ENCODE data around the gene DCC. TPM values are rescaled to one million over a fixed set of nuclear protein-coding genes. Genes with fewer than 3 reads are reported as not detected.

DCC gene
- total and polyA plus RNA-seq, 3 donors from 2014 or later = 7.9 to 42.1 (median 24.5) TPM

DNA sequence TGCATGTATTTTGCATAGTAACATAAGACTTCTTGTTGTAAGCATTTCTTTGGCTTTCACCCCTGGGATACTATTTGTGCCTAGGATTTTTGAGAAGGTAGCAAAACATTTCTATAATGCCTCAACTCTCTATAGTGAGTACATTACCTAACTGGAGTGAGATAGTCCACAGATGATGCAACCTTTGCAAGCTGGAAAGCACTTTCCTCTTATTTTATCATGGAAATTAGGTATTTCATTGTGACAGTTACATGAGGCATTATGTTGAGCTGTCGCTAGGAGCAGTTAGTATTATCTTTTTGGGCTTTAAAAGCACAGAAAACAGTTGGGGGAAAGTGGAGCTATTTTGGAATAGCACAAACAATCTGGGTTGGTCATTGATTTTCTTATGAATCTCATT, 786.2 kb downstream of the DCC start:
- no peaks in the 10 kb centered on the region for H3K4me1 ChIP-seq
- no peak for TF ChIP-seq CTCF (IDR thresholded peaks at IDR 0.05)
- TF ChIP-seq POLR2A (IDR thresholded peaks at IDR 0.05) = no peak
- DNase-seq = no peak
- intact Hi-C loops (cut with DNase I; ENCODE audit: low total_unique reads) = no loop called here
- H3K36me3 ChIP-seq (ENCODE audit: low read depth, missing control alignments) = no peaks in the 10 kb centered on the region
- 66 to 68% methylated on average over 1 of the region's 1 CpG for WGBS, 2 donors
- H3K4me3 ChIP-seq = no peak overlapping the region
- no peak overlapping the region for H3K27ac ChIP-seq
- H3K9me3 ChIP-seq = no peaks in the 10 kb centered on the region
- no peaks in the 10 kb centered on the region for H3K27me3 ChIP-seq

GRCh38 chr18:53131001-53131400, 791.0 kb downstream of the DCC start:
- Histone ChIP-seq H3K27ac (no peak overlapping the region), H3K9me3 (no peaks in the 10 kb centered on the region), H3K4me1 (no peaks in the 10 kb centered on the region), H3K27me3 (no peaks in the 10 kb centered on the region), H3K36me3 (ENCODE audit: low read depth, missing control alignments) (no peaks in the 10 kb centered on the region), H3K4me3 (no peak overlapping the region)
- no peak for DNase-seq
- TF ChIP-seq CTCF (IDR thresholded peaks at IDR 0.05) (no peak), POLR2A (IDR thresholded peaks at IDR 0.05) (no peak)
- 68 to 83% methylated on average over 1 of the region's 1 CpG for WGBS, 2 donors
- intact Hi-C loops (cut with DNase I; ENCODE audit: low total_unique reads) = no loop called here

DNA sequence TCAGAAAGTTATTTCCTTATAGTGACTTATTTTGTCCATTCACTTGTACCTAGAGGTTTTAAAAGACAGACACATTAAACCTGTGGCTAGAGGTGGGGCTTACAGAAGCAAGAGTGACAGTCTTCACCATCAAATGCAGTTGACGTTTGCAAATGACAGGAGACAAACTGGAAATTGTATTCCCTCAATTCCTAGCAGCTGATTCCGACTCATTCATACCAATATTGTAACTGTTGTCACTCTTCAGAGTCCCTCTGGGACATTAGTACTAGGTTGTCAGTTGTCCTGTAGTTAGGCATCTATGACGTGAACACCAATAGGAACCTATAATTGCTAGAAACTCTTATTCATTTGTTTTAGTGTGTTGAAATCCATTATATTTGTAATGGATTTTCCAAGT, 794.7 kb downstream of the DCC start:
- Histone ChIP-seq H3K27me3 (no peaks in the 10 kb centered on the region), H3K27ac (no peak overlapping the region), H3K36me3 (ENCODE audit: low read depth, missing control alignments) (no peaks in the 10 kb centered on the region), H3K9me3 (no peaks in the 10 kb centered on the region), H3K4me3 (no peak overlapping the region), H3K4me1 (no peaks in the 10 kb centered on the region)
- intact Hi-C loops (cut with DNase I; ENCODE audit: low total_unique reads) = no loop called here
- TF ChIP-seq POLR2A (IDR thresholded peaks at IDR 0.05) (no peak), CTCF (IDR thresholded peaks at IDR 0.05) (no peak)
- no peak for DNase-seq
- 79 to 86% methylated on average over 3 of the region's 3 CpGs for WGBS, 2 donors

GRCh38 chr18:53135654-53136053, 795.7 kb downstream of the DCC start:
- DNase-seq = no peak
- Histone ChIP-seq H3K9me3 (no peaks in the 10 kb centered on the region), H3K27me3 (no peaks in the 10 kb centered on the region), H3K36me3 (ENCODE audit: low read depth, missing control alignments) (no peaks in the 10 kb centered on the region), H3K4me3 (no peak overlapping the region), H3K27ac (no peak overlapping the region), H3K4me1 (no peaks in the 10 kb centered on the region)
- TF ChIP-seq CTCF (IDR thresholded peaks at IDR 0.05) (no peak), POLR2A (IDR thresholded peaks at IDR 0.05) (no peak)
- intact Hi-C loops (cut with DNase I; ENCODE audit: low total_unique reads) = no loop called here

- Histone ChIP-seq H3K27me3 (no peaks in the 10 kb centered on the region), H3K4me3 (no peak overlapping the region), H3K36me3 (ENCODE audit: low read depth, missing control alignments) (no peaks in the 10 kb centered on the region), H3K4me1 (no peaks in the 10 kb centered on the region), H3K9me3 (no peaks in the 10 kb centered on the region), H3K27ac (no peak overlapping the region)
- no peak for DNase-seq
- WGBS, 2 donors = 53 to 59% methylated on average over 5 of the region's 5 CpGs
- intact Hi-C loops (cut with DNase I; ENCODE audit: low total_unique reads) = no loop called here
- no peak for TF ChIP-seq POLR2A (IDR thresholded peaks at IDR 0.05)
- no peak for TF ChIP-seq CTCF (IDR thresholded peaks at IDR 0.05)
Measured at GRCh38 chr18:53139746-53140500, 799.9 kb downstream of the DCC start.

Measured in testis (tissue), 3 donors.